ENCODE measurements around the gene DNAJC5. TPM values are rescaled to one million over a fixed set of nuclear protein-coding genes. Genes with fewer than 3 reads are reported as not detected.

Gene DNAJC5
- total and polyA plus RNA-seq, 9 of the 15 experiments (the other 6 are each of a cell fraction or from before 2014, with no cell fraction given): 0.95 to 42.8 (median 23.4) TPM

GRCh38 chr20:63846128-63846771 is 48.7 kb upstream of the DNAJC5 start (continued):
- 0 out of 2 replicates have a peak, but pooled peaks have one; percentile 13 for TF ChIP-seq ZNF740 (CRISPR knock-in tag; IDR thresholded peaks at IDR 0.05)
- TF ChIP-seq ZNF740 (tag; IDR thresholded peaks at IDR 0.05): no peak
- TF ChIP-seq CREM (IDR thresholded peaks at IDR 0.05; ENCODE audit: low read depth): peak; percentile 35; the same call in 1 of the 2 replicates
- peak; percentile 53; the same call in 1 of the 2 replicates for TF ChIP-seq NR2C1 (IDR thresholded peaks at IDR 0.05)
- TF ChIP-seq NR2C1 (tag; IDR thresholded peaks at IDR 0.05): no peak
- no peak for TF ChIP-seq HCFC1 (IDR thresholded peaks at IDR 0.05; ENCODE audit: low read depth, low read length)
- peak; percentile 41; the same call in 1 of the 2 replicates for TF ChIP-seq NFE2 (IDR thresholded peaks at IDR 0.05; ENCODE audit: low read depth)
- TF ChIP-seq CAMTA2 (CRISPR knock-in tag; conservative IDR thresholded peaks at IDR 0.05): no peak
- no peak for TF ChIP-seq SMARCA5 (IDR thresholded peaks at IDR 0.05)
- no peak for TF ChIP-seq DLX4 (CRISPR knock-in tag; IDR thresholded peaks at IDR 0.05)
- TF ChIP-seq, protein P1, sequence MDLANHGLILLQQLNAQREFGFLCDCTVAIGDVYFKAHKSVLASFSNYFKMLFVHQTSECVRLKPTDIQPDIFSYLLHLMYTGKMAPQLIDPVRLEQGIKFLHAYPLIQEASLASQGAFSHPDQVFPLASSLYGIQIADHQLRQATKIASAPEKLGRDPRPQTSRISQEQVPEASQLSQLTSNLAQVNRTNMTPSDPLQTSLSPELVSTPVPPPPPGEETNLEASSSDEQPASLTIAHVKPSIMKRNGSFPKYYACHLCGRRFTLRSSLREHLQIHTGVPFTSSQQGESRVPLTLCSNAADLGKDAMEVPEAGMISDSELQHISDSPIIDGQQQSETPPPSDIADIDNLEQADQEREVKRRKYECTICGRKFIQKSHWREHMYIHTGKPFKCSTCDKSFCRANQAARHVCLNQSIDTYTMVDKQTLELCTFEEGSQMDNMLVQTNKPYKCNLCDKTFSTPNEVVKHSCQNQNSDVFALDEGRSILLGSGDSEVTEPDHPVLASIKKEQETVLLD (IDR thresholded peaks at IDR 0.05): no peak
- no peak for TF ChIP-seq IRF2 (CRISPR knock-in tag; IDR thresholded peaks at IDR 0.05)
- no peak for TF ChIP-seq NFE2L1 (tag; IDR thresholded peaks at IDR 0.05; ENCODE audit: borderline replicate concordance, low read depth)
- TF ChIP-seq PYGO2 (tag; IDR thresholded peaks at IDR 0.05): no peak
- TF ChIP-seq TSHZ1 (CRISPR knock-in tag; IDR thresholded peaks at IDR 0.05): no peak
- TF ChIP-seq BHLHE40 (IDR thresholded peaks at IDR 0.05; ENCODE audit: low read length): no peak
- no peak for TF ChIP-seq HNRNPL (IDR thresholded peaks at IDR 0.05; ENCODE audit: low read depth, low read length)
- no peak for TF ChIP-seq ZFPM2 (CRISPR knock-in tag; IDR thresholded peaks at IDR 0.05)
- TF ChIP-seq ETV1 (tag; conservative IDR thresholded peaks at IDR 0.05; ENCODE audit: low read depth): no peak
- TF ChIP-seq RBM14 (IDR thresholded peaks at IDR 0.05; ENCODE audit: borderline replicate concordance, insufficient read depth, low read depth, low read length): no peak
- TF ChIP-seq MYNN (IDR thresholded peaks at IDR 0.05): no peak
- no peak for TF ChIP-seq MYNN (CRISPR knock-in tag; IDR thresholded peaks at IDR 0.05)
- TF ChIP-seq ZNF224 (CRISPR knock-in tag; IDR thresholded peaks at IDR 0.05): no peak
- TF ChIP-seq ZNF175 (CRISPR knock-in tag; IDR thresholded peaks at IDR 0.05; ENCODE audit: low read depth): no peak
- 0 out of 2 replicates have a peak, but pooled peaks have one; percentile 30 for TF ChIP-seq LEF1 (IDR thresholded peaks at IDR 0.05)
- TF ChIP-seq TBP (optimal IDR thresholded peaks at IDR 0.05; ENCODE audit: low read depth, low read length): no peak
